Endothelial cell of umbilical vein (primary cell): ENCODE results near the gene ARID1B. TPM values are rescaled to one million over a fixed set of nuclear protein-coding genes. Genes with fewer than 3 reads are reported as not detected.
A peak's percentile ranks its signal among the peaks of the same experiment; 100 is the strongest.

Experiments
- BruUV-seq: library from RNA; stranded (reverse); fragments of 400-500 nt; replicated peaks from 2 replicates; lab custom pipeline; 2021; lab: Mats Ljungman, UMichigan
- CTCF ChIA-PET: fragments of 300-600, 350-600 bp; sonication (Branson Sonifier 250); formaldehyde crosslinking; loops from one replicate; lab custom pipeline; 2021; ENCODE audit warnings: antibody characterized with exemption, inconsistent platforms; lab: Charles Lee
- POLR2A ChIA-PET: fragments of 300-600, 350-600 bp; sonication (Branson Sonifier 250); formaldehyde crosslinking; loops from one replicate; lab custom pipeline; 2021; ENCODE audit warnings: antibody characterized with exemption, inconsistent platforms; lab: Charles Lee
- DNase-seq: peaks from one replicate; pipeline ENCODE4 v3.0.0-alpha.2; 2011; ENCODE audit warnings: low read depth, low spot score
- FAIRE-seq: peaks from 2 replicates; lab custom pipeline; 2011; peaks lifted over from hg19 to GRCh38; lab: Jason Lieb, UNC
- H2AFZ ChIP-seq: 2 replicates; pipeline ENCODE4 v1.6.0; 2012; ENCODE audit warnings: low read depth, low read length, control low read depth, inconsistent platforms
- H3K27ac ChIP-seq: 2 replicates; pipeline ENCODE4 v1.5.1; 2011; ENCODE audit warnings: low read depth, mild to moderate bottlenecking, control low read depth, low read length, moderate library complexity; ENCODE audit not compliant: insufficient read depth
- H3K27me3 ChIP-seq, 2 experiments: 2 replicates each; pipeline versions ENCODE4 v1.6.0 to v1.6.1; 2011; ENCODE audit warnings: low read length in 2 of 2, mixed read lengths in 1 of 2; ENCODE audit not compliant: control insufficient read depth in 2 of 2, insufficient read depth in 2 of 2
- H3K36me3 ChIP-seq, 2 experiments: 2 replicates in 1 of 2; 3 replicates in 1 of 2; pipeline ENCODE4 v1.5.1; 2011; ENCODE audit warnings: low read length in 2 of 2, mild to moderate bottlenecking in 1 of 2, moderate library complexity in 1 of 2; ENCODE audit not compliant: control insufficient read depth in 2 of 2, insufficient read depth in 2 of 2; ENCODE audit errors: extremely low read depth in 1 of 2
- H3K4me1 ChIP-seq: 3 replicates; pipeline ENCODE4 v1.5.1; 2011; ENCODE audit warnings: mild to moderate bottlenecking, low read length; ENCODE audit not compliant: control insufficient read depth, insufficient read depth; ENCODE audit errors: extremely low read depth
- H3K4me2 ChIP-seq: 2 replicates; pipeline ENCODE4 v1.6.1; 2011; ENCODE audit warnings: low read length, control low read depth, mixed read lengths; ENCODE audit not compliant: insufficient read depth
- H3K4me3 ChIP-seq, 3 experiments: fragments of 200-600 bp in 1 of 3; sonication (generic), shearing (Covaris generic) in 1 of 3; replicated peaks in 1 of 3; 2 replicates each; pipeline ENCODE4 v1.5.1; 2011 to 2016; ENCODE audit warnings: control low read depth in 3 of 3, low read length in 3 of 3, mild to moderate bottlenecking in 2 of 3, inconsistent platforms in 1 of 3, low read depth in 1 of 3, moderate library complexity in 1 of 3; ENCODE audit not compliant: insufficient read depth in 1 of 3
- H3K79me2 ChIP-seq: 2 replicates; pipeline ENCODE4 v1.6.0; 2012; ENCODE audit warnings: low read length, inconsistent platforms; ENCODE audit not compliant: control insufficient read depth, insufficient read depth
- H3K9ac ChIP-seq: replicated peaks from 2 replicates; pipeline ENCODE3; 2011; ENCODE audit warnings: low read length, control low read depth; ENCODE audit not compliant: insufficient read depth; ENCODE audit errors: extremely low read depth
- H3K9me1 ChIP-seq: replicated peaks from 3 replicates; pipeline ENCODE4 v1.6.0; 2011; ENCODE audit warnings: mild to moderate bottlenecking, low read length; ENCODE audit not compliant: control insufficient read depth, insufficient read depth; ENCODE audit errors: extremely low read depth
- H3K9me3 ChIP-seq: replicated peaks from 2 replicates; pipeline ENCODE4 v1.5.1; 2012; ENCODE audit warnings: low read length, inconsistent platforms; ENCODE audit not compliant: control insufficient read depth, insufficient read depth
- H4K20me1 ChIP-seq: replicated peaks from 2 replicates; pipeline ENCODE3; 2011; ENCODE audit warnings: mild to moderate bottlenecking, low read length; ENCODE audit not compliant: control insufficient read depth, insufficient read depth; ENCODE audit errors: extremely low read depth
- CTCF ChIP-seq, 2 donors: IDR thresholded peaks; 1 replicate in 1 of 2; 2 replicates in 1 of 2; pipeline ENCODE4 v1.5.1; 2011; ENCODE audit warnings: low read length in 2 of 2, mild to moderate bottlenecking in 2 of 2, moderate library complexity in 2 of 2, control low read depth in 1 of 2, inconsistent platforms in 1 of 2, low read depth in 1 of 2; ENCODE audit not compliant: insufficient read depth in 1 of 2; ENCODE audit errors: extremely low read depth in 1 of 2
- EZH2 ChIP-seq: IDR thresholded peaks from 2 replicates; pipeline ENCODE4 v1.6.1; 2012; ENCODE audit warnings: borderline replicate concordance, low read depth, mild to moderate bottlenecking, moderate library complexity, low read length, inconsistent platforms; ENCODE audit not compliant: severe bottlenecking
- FOS ChIP-seq: IDR thresholded peaks from 2 replicates; pipeline ENCODE4 v1.6.1; 2011; ENCODE audit warnings: mild to moderate bottlenecking, low read length, moderate library complexity, borderline replicate concordance; ENCODE audit not compliant: insufficient read depth
- GATA2 ChIP-seq: IDR thresholded peaks from 2 replicates; pipeline ENCODE4 v1.7.0; 2011; ENCODE audit warnings: low read depth, mild to moderate bottlenecking, moderate library complexity, mixed read lengths, low read length; ENCODE audit not compliant: insufficient read length, insufficient read depth
- POLR2A ChIP-seq: IDR thresholded peaks from 2 replicates; pipeline ENCODE4 v1.6.1; 2012; ENCODE audit warnings: low read depth, mild to moderate bottlenecking, control low read depth, low read length
- POLR2AphosphoS5 ChIP-seq: IDR thresholded peaks from 2 replicates; pipeline ENCODE4 v1.6.1; 2012; ENCODE audit warnings: low read depth, mild to moderate bottlenecking, control low read depth, low read length, moderate library complexity; ENCODE audit not compliant: insufficient read depth
- dilution Hi-C: fragments of 300-500 bp; cut with MboI; formaldehyde crosslinking; loops from one replicate; pipeline ENCODE4 v1.15.0; 2019; ENCODE audit warnings: low sequenced_read_pairs; ENCODE audit not compliant: extremely low pct_ligation_motif_present
- intact Hi-C: fragments of 100-400 bp; cut with micrococcal nuclease; formaldehyde crosslinking; loops from one replicate; pipeline ENCODE4 v1.10.0; 2022
- polyA plus RNA-seq, 4 experiments: library from polyadenylated mRNA; depleted of rRNA in 3 of 4; stranded (reverse) in 3 of 4; unstranded in 1 of 4; fragments of >200 nt; gene quantifications; 2 replicates each; pipeline versions ENCODE4 v1.2.1 to v1.2.3, GENCODE V29; 2011 to 2012; ENCODE audit warnings: missing spikeins in 1 of 4
- total RNA-seq: library from RNA; stranded (reverse); gene quantifications from 2 replicates; pipeline ENCODE4 v1.2.3, GENCODE V29; 2021

Gene ARID1B
- total and polyA plus RNA-seq, 2 donors (not counting 3 experiments of a cell fraction or from before 2014, with no cell fraction given) = 21.8 to 89.5 TPM

GRCh38 chr6:156876302-156876701 is 99.1 kb downstream of the ARID1B start:
- FAIRE-seq (no peak), DNase-seq (no peak)
- H4K20me1 ChIP-seq = no peaks in the 10 kb centered on the region
- no peak overlapping the region for H2AFZ ChIP-seq
- no peak overlapping the region for H3K4me2 ChIP-seq
- no peak overlapping the region for H3K9ac ChIP-seq
- H3K27ac ChIP-seq = no peak overlapping the region
- H3K4me1 ChIP-seq = peaks cover 6% of the 10 kb centered on the region
- H3K27me3 ChIP-seq = no peaks in the 10 kb centered on the region
- dilution Hi-C loops (no loop called here), intact Hi-C loops (loop anchor here (1.0 to 10.0 kb wide), 2 partner anchors 308 to 312 kb away; no protein-coding TSS in a partner anchor)
- peaks cover 0 to 5% of the 10 kb centered on the region in 2 experiments for H3K36me3 ChIP-seq
- ChIA-PET CTCF (no interaction called here), POLR2A (no interaction called here)
- no peaks in the 10 kb centered on the region for H3K9me3 ChIP-seq
- TF ChIP-seq EZH2 (no peak), CTCF (IDR thresholded peaks at IDR 0.05; ENCODE audit: extremely low read depth in 1 of 2, insufficient read depth in 1 of 2, low read depth in 1 of 2, low read length in 2 of 2) (peak; percentile 34 to 47), POLR2A (no peak), FOS (no peak), POLR2AphosphoS5 (no peak), GATA2 (no peak)
- no peak overlapping the region for H3K4me3 ChIP-seq
- peaks cover 68% of the 10 kb centered on the region for H3K79me2 ChIP-seq
- H3K9me1 ChIP-seq = no peaks in the 10 kb centered on the region
- no TSS peak for BruUV-seq
